GM23338 (cell line): ENCODE measurements around the gene DNAJC8. TPM values are rescaled to one million over a fixed set of nuclear protein-coding genes. Genes with fewer than 3 reads are reported as not detected.

Experiments
- ATAC-seq: fragments of 200-7000 bp; cut with Tn5 transposase; 3 replicates; pipeline ENCODE4 v1.9.1; 2020
- DNase-seq: peaks from one replicate; pipeline ENCODE4 v3.0.0-alpha.2; 2015; ENCODE audit warnings: low spot score
- H2AFZ ChIP-seq: fragments of 200-600 bp; sonication (generic); 2 replicates; pipeline ENCODE4 v1.8.0; 2016; ENCODE audit warnings: antibody characterized with exemption, mild to moderate bottlenecking, moderate library complexity
- H3F3A ChIP-seq: fragments of 200-600 bp; sonication (generic); replicated peaks from 2 replicates; pipeline ENCODE4 v1.8.0; 2017; ENCODE audit warnings: antibody characterized with exemption, mixed run types, low read depth
- H3K27ac ChIP-seq: fragments of 200-600 bp; sonication (generic); 2 replicates; pipeline ENCODE4 v1.6.1; 2016; ENCODE audit warnings: low read depth
- H3K27me3 ChIP-seq: fragments of 200-600 bp; sonication (generic); 2 replicates; pipeline ENCODE4 v1.8.0; 2016; ENCODE audit warnings: mild to moderate bottlenecking, mixed run types, moderate library complexity; ENCODE audit not compliant: insufficient read depth
- H3K36me3 ChIP-seq: fragments of 200-600 bp; sonication (generic); 2 replicates; pipeline ENCODE4 v1.8.0; 2016; ENCODE audit warnings: mild to moderate bottlenecking; ENCODE audit not compliant: insufficient read depth
- H3K4me1 ChIP-seq: fragments of 200-600 bp; sonication (generic); 2 replicates; pipeline ENCODE4 v1.8.0; 2016; ENCODE audit warnings: mild to moderate bottlenecking, moderate library complexity; ENCODE audit not compliant: insufficient read depth
- H3K4me2 ChIP-seq: fragments of 200-600 bp; sonication (generic); 2 replicates; pipeline ENCODE4 v1.7.1; 2017; ENCODE audit warnings: mixed run types
- H3K4me3 ChIP-seq: fragments of 200-600 bp; sonication (generic); 2 replicates; pipeline ENCODE4 v1.6.1; 2016; ENCODE audit warnings: mixed run types
- H3K79me2 ChIP-seq: fragments of 200-600 bp; sonication (generic); replicated peaks from 2 replicates; pipeline ENCODE4 v1.8.0; 2017; ENCODE audit warnings: mild to moderate bottlenecking; ENCODE audit not compliant: insufficient read depth
- H3K9me2 ChIP-seq: fragments of 200-600 bp; sonication (generic); 2 replicates; pipeline ENCODE4 v1.8.0; 2017; ENCODE audit not compliant: insufficient read depth
- H4K20me1 ChIP-seq: fragments of 200-600 bp; sonication (generic); replicated peaks from 2 replicates; pipeline ENCODE4 v1.8.0; 2017; ENCODE audit warnings: mild to moderate bottlenecking; ENCODE audit not compliant: insufficient read depth
- H3K27ac Mint-ChIP-seq: 2 replicates; pipeline ENCODE4 v1.8.0; 2020; ENCODE audit warnings: inconsistent platforms, mild to moderate bottlenecking, moderate library complexity, mixed read lengths
- H3K27me3 Mint-ChIP-seq: 3 replicates; pipeline ENCODE4 v1.8.0; 2022; ENCODE audit warnings: low read depth, mild to moderate bottlenecking, moderate library complexity, mixed read lengths, inconsistent platforms; ENCODE audit not compliant: insufficient read depth, poor library complexity
- H3K36me3 Mint-ChIP-seq: 3 replicates; pipeline ENCODE4 v1.8.0; 2021; ENCODE audit warnings: low read depth, mild to moderate bottlenecking, inconsistent platforms, moderate library complexity, mixed read lengths
- H3K4me1 Mint-ChIP-seq: 3 replicates; pipeline ENCODE4 v1.8.0; 2020; ENCODE audit warnings: mild to moderate bottlenecking, inconsistent platforms, mixed read lengths
- H3K4me3 Mint-ChIP-seq: 3 replicates; pipeline ENCODE4 v1.8.0; 2021; ENCODE audit warnings: moderate library complexity, mild to moderate bottlenecking, inconsistent platforms, mixed read lengths
- H3K9me3 Mint-ChIP-seq: 3 replicates; pipeline ENCODE4 v1.8.0; 2020; ENCODE audit warnings: moderate library complexity, mild to moderate bottlenecking, inconsistent platforms, mixed read lengths
- CREB1 ChIP-seq: fragments of 250-450 bp; sonication (Bioruptor Pico); IDR thresholded peaks from 2 replicates; pipeline ENCODE4 v1.5.0; 2020; ENCODE audit warnings: low read depth, mild to moderate bottlenecking, moderate library complexity
- CTCF ChIP-seq, 2 experiments: fragments of 200-600 bp in 1 of 2; sonication (generic) in 1 of 2; conservative IDR thresholded peaks; 2 replicates each; pipeline versions ENCODE4 v1.5.1 to v1.6.1; 2016 to 2017; ENCODE audit warnings: antibody characterized with exemption in 2 of 2, low read depth in 2 of 2, mild to moderate bottlenecking in 2 of 2, moderate library complexity in 1 of 2
- ETS1 ChIP-seq: IDR thresholded peaks from 2 replicates; pipeline ENCODE4 v1.6.1; 2016; ENCODE audit warnings: antibody characterized with exemption
- EZH2 ChIP-seq: fragments of 200-600 bp; sonication (generic); IDR thresholded peaks from one replicate; pipeline ENCODE4 v1.8.0; 2017; ENCODE audit warnings: antibody characterized with exemption, mild to moderate bottlenecking, low read depth; ENCODE audit not compliant: unreplicated experiment
- EZH2phosphoT487 ChIP-seq: fragments of 200-600 bp; sonication (generic); IDR thresholded peaks from one replicate; pipeline ENCODE4 v1.8.1; 2018; ENCODE audit warnings: antibody characterized with exemption; ENCODE audit not compliant: unreplicated experiment
- JUNB ChIP-seq: IDR thresholded peaks from one replicate; pipeline ENCODE4 v1.6.1; 2016; ENCODE audit warnings: antibody characterized with exemption; ENCODE audit not compliant: unreplicated experiment
- NANOG ChIP-seq: IDR thresholded peaks from 2 replicates; pipeline ENCODE4 v1.6.1; 2016; ENCODE audit warnings: antibody characterized with exemption, borderline replicate concordance
- POLR2AphosphoS5 ChIP-seq: IDR thresholded peaks from 2 replicates; pipeline ENCODE4 v1.6.1; 2016; ENCODE audit warnings: antibody characterized with exemption, low read depth
- REST ChIP-seq: IDR thresholded peaks from one replicate; pipeline ENCODE4 v1.6.1; 2018; ENCODE audit warnings: antibody characterized with exemption; ENCODE audit not compliant: unreplicated experiment
- STAT1 ChIP-seq: IDR thresholded peaks from one replicate; pipeline ENCODE4 v1.6.1; 2016; ENCODE audit warnings: antibody characterized with exemption; ENCODE audit not compliant: unreplicated experiment
- ZNF114 ChIP-seq: fragments of 250-450 bp; sonication (Bioruptor Pico); IDR thresholded peaks from 2 replicates; pipeline ENCODE4 v1.5.0; 2020; ENCODE audit warnings: mild to moderate bottlenecking, moderate library complexity
- ZNF331 ChIP-seq: fragments of 250-450 bp; sonication (Bioruptor Pico); IDR thresholded peaks from 2 replicates; pipeline ENCODE4 v1.5.0; 2020; ENCODE audit warnings: low read depth, mild to moderate bottlenecking, moderate library complexity
- ZNF462 ChIP-seq: fragments of 250-450 bp; sonication (Bioruptor Pico); IDR thresholded peaks from 2 replicates; pipeline ENCODE4 v1.5.0; 2020; ENCODE audit warnings: mild to moderate bottlenecking, moderate library complexity
- polyA plus RNA-seq: library from polyadenylated mRNA; unstranded; fragments of >200 nt; fragmentation: Nextera tagmentation; extraction: Ambion mirVana; gene quantifications from 2 replicates; pipeline ENCODE4 v1.2.1, GENCODE V29; 2016
- total RNA-seq: library from RNA; depleted of rRNA; stranded (reverse); fragments of >200 nt; shearing (Covaris generic); gene quantifications from 2 replicates; pipeline ENCODE4 v1.2.3, GENCODE V29; 2014

The DNAJC8 gene
- total and polyA plus RNA-seq, 2 experiments from 2014 or later: 67.3 to 210 TPM

GRCh38 chr1:28170001-28170596, 62.7 kb downstream of the DNAJC8 start:
- peaks cover 7% of the 10 kb centered on the region for H3K4me1 Mint-ChIP-seq

More at GRCh38 chr1:28170001-28170596, 62.7 kb downstream of the DNAJC8 start:
- TF ChIP-seq EZH2 (no peak), POLR2AphosphoS5 (no peak), JUNB (no peak), CTCF (conservative IDR thresholded peaks at IDR 0.05; ENCODE audit: low read depth in 2 of 2) (no peak), STAT1 (no peak), ETS1 (no peak), REST (no peak), ZNF331 (CRISPR knock-in tag) (no peak), NANOG (no peak), ZNF114 (CRISPR knock-in tag) (no peak), CREB1 (CRISPR knock-in tag) (no peak), ZNF462 (no peak), EZH2phosphoT487 (no peak)
- H3K4me3 ChIP-seq: no peak overlapping the region
- ATAC-seq: no peak
- no peaks in the 10 kb centered on the region for H3F3A ChIP-seq
- no peak overlapping the region for H3K4me2 ChIP-seq
- Mint-ChIP-seq H3K4me3 (no peak overlapping the region), H3K9me3 (no peaks in the 10 kb centered on the region), H3K27ac (no peak overlapping the region), H3K36me3 (no peaks in the 10 kb centered on the region), H3K27me3 (peaks cover 4% of the 10 kb centered on the region)
- no peaks in the 10 kb centered on the region for H3K79me2 ChIP-seq
- no peak for DNase-seq
- H3K27me3 ChIP-seq: no peaks in the 10 kb centered on the region
- no peaks in the 10 kb centered on the region for H3K4me1 ChIP-seq
- no peak overlapping the region for H2AFZ ChIP-seq
- H4K20me1 ChIP-seq: no peaks in the 10 kb centered on the region
- H3K36me3 ChIP-seq: no peaks in the 10 kb centered on the region
- H3K9me2 ChIP-seq: no peaks in the 10 kb centered on the region
- no peak overlapping the region for H3K27ac ChIP-seq
